Stimulated activated CD8-positive, alpha-beta memory T cell treated with anti-CD3 and anti-CD28 coated beads, Interleukin-15, amount 100 ng/mL, for 4 hours (primary cell): ENCODE measurements around the gene CCDC149.

Source experiments
- DNase-seq, 2 donors: peaks; one replicate each; pipeline ENCODE4 v3.0.0-alpha.2; 2020; ENCODE audit warnings: low read depth in 2 of 2

Gene CCDC149

GRCh38 chr4:24802648-24803047 lies 110.2 kb downstream of the CCDC149 start:
- no peak for DNase-seq

- DNase-seq, result no peak
These were observed 111.5 kb downstream of the CCDC149 start for GRCh38 chr4:24801136-24801855.

DNA sequence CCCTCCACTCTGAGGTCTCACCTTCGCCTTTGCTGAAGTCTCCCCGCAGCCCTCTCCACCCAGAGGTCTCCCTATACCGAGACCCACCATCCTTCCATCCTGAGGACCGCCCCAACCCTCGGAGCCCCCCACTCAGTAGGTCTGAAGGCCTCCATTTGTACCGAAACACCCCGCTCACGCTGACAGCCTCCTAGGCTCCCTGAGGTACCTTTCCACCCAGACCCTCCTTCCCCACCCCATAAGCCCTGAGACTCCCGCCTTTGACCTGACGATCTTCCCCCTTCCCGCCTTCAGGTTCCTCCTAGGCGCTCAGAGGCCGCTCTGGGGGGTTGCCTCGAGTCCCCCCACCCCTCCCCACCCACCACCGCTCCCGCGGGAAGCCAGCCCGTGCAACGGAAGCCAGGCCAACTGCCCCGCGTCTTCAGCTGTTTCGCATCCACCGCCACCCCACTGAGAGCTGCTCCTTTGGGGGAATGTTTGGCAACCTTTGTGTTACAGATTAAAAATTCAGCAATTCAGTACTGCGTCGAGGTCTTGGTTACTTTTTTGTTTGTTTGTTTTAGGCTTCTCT lies 112.4 kb downstream of the CCDC149 start:
- DNase-seq, result no peak

DNA sequence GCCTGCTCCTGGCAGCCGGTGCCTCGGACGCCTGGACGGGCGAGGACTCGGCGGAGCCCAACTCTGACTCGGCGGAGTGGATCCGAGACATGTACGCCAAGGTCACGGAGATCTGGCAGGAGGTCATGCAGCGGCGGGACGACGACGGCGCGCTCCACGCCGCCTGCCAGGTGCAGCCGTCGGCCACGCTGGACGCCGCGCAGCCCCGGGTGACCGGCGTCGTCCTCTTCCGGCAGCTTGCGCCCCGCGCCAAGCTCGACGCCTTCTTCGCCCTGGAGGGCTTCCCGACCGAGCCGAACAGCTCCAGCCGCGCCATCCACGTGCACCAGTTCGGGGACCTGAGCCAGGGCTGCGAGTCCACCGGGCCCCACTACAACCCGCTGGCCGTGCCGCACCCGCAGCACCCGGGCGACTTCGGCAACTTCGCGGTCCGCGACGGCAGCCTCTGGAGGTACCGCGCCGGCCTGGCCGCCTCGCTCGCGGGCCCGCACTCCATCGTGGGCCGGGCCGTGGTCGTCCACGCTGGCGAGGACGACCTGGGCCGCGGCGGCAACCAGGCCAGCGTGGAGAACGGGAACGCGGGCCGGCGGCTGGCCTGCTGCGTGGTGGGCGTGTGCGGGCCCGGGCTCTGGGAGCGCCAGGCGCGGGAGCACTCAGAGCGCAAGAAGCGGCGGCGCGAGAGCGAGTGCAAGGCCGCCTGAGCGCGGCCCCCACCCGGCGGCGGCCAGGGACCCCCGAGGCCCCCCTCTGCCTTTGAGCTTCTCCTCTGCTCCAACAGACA lies 113.1 kb downstream of the CCDC149 start:
- no peak for DNase-seq

DNA sequence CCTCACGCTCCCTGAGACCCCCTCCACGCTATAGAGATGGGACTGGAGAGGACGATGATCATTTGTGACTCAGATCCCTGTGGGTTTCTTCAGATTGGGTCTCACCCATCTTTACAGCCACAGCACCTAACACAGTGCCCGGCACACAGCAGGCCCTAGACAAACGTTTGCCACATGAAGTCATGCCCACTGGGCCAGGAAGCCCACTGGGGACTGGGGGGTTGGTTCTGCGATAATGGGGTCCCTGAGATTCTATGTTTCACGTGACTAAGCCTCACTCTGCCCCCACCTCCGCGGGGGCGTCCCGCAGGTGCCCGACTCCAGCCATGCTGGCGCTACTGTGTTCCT lies 113.7 kb downstream of the CCDC149 start:
- no peak for DNase-seq

- DNase-seq, result no peak
These were observed 114.7 kb downstream of the CCDC149 start for GRCh38 chr4:24798036-24798610.

- no peak for DNase-seq
These were observed 116.2 kb downstream of the CCDC149 start for GRCh38 chr4:24796620-24797019.

GRCh38 chr4:24795666-24796381 lies 117.0 kb downstream of the CCDC149 start:
- no peak for DNase-seq

DNA sequence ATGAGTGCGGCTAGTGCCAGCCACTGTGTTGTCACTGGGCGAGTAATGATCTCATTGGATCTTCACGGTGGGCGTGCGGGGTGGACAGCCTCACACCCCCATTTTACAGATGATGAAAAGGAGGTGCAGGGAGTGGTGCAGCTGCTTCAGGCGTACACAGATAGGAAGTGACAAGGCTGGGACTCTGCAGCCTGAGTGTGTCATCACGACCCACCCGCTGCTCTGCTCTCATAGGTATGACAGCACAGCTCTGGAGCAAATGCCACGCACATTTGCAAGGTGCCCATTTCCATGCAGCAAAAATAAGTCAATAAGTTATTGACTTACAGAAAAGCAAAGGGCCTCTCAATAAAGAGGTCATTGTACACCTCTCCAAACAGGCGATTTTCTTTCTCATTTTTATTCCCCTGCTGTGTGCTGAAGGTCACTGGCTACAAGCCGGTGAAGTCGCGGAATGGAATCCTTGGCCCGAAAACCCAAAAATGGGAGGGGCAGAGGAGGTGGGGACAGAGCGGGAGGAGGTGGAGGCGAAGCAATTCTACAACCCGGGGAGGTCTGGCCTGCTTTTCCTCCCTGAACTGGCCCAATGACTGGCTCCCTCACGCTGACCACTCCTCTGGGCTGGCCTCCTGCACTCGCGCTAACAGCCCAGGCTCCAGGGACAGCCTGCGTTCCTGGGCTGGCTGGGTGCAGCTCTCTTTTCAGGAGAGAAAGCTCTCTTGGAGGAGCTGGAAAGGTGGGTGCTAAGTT lies 117.8 kb downstream of the CCDC149 start, which contains the start of gene SOD3:
TSS of gene SOD3 (plus strand) at position 658 of the 750 bp plus-strand sequence. CDS start 3,949 bp downstream, outside the sequence.
- no peak for DNase-seq

DNA sequence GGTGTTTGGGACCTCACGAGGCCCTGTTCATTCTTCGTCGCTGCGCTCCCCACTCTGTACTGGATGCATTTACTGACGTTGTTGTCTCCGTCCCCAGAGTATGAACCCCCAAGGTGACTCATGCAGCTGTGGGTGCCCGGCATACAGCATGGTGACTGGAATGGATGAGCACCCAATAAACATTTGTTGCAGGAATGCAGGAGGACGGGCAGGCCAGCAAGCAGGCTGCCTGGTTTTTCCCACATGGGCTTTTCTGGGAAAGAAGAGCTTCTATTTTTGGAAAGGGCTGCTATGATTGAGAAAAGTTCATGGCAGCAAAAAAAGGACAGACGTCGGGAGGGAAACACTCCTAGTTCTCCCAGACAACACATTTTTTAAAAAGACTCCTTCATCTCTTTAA lies 118.4 kb downstream of the CCDC149 start:
- no peak for DNase-seq

GRCh38 chr4:24794051-24794450 lies 118.8 kb downstream of the CCDC149 start:
- no peak for DNase-seq

DNA sequence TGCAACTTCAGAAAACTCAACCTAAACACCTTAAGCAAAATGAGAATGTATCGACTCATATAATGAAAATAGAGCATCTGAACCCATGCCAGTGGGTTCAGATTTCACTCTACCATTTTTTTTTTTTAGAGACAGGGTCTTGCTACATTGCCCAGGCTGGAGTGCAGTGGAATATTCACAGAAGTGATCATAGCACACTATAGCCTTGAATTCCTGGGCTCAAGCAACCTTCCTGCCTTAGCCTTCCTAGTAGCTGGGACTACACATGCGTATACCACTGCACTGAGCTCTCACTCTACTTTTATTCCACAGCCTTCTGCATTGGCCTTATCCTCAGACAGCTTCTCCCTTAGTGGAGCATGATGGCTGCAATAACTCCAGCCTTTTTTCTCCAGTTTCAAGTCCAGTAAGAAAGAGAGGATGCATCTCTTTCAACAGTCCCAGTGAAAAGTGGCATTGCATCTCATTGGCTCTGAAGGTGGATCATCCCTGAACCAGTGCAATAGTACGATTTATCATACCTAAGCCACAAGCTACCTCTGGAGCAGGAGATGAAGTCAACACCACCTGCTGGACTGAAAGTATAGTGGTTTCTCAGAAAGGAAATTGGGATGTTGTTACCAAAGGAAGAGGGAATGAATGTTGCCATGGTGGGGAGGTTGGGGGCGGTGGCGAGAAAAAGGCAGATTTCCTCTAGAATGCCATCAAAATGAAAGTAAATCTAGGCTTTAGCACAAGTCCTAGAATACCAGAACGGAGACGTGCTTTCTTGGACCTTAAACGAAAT lies 119.4 kb downstream of the CCDC149 start:
- DNase-seq, result no peak

DNA sequence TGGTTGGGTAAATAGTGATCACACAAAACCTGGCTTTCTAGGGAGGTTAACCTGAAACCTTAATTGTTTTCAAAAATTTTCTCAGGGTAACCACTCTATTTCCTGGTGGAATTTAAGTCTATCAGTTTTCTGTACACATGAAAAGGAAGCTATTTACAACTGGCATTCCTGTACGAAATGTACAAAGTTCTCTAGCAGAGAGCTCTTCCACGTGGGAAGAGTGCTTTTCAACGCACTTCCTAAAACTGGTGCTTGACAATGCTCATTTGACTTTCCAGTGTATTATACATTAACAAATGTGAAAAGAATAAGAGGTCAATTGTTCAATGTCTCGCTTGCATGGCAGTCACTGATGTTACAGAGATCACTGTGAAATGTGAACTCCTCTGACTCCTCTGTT lies 120.3 kb downstream of the CCDC149 start:
- no peak for DNase-seq

GRCh38 chr4:24791043-24791442 lies 121.8 kb downstream of the CCDC149 start:
- no peak for DNase-seq

DNA sequence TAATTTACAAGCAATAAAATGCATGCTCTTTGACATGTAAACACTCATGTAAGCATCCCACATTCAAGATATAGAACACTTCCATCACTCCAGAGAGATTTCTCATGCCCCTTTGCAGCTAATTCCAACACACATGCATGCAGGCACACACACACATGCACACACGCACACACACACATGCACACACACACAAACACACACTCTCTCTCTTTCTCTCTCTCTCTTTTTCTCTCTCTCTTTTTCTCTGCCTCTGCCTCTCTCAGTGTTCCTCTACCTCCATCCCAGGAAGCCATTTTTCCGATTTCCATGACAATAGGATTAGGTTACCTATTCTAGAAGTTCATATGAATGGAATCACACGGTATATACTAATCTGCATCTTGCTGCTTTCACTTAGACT lies 129.3 kb downstream of the CCDC149 start:
- DNase-seq, result no peak

GRCh38 chr4:24781999-24782745 lies 130.7 kb downstream of the CCDC149 start:
- no peak for DNase-seq

GRCh38 chr4:24780936-24781495 lies 131.8 kb downstream of the CCDC149 start:
- no peak for DNase-seq

GRCh38 chr4:24778464-24779225 lies 134.2 kb downstream of the CCDC149 start:
- DNase-seq, result no peak
